GM12891 (cell line): ENCODE results near the gene DNM1L.

Source experiments
- PAX5 ChIP-seq: IDR thresholded peaks from 2 replicates; pipeline ENCODE4 v1.6.1; 2011; ENCODE audit warnings: low read length, moderate library complexity, mild to moderate bottlenecking; ENCODE audit not compliant: insufficient read depth, severe bottlenecking
- POLR2A ChIP-seq: IDR thresholded peaks from 2 replicates; pipeline ENCODE4 v1.6.1; 2011; ENCODE audit warnings: low read depth, low read length, control low read depth
- POLR2AphosphoS5 ChIP-seq: IDR thresholded peaks from 2 replicates; pipeline ENCODE4 v1.6.1; 2011; ENCODE audit warnings: low read depth, low read length, control low read depth
- POU2F2 ChIP-seq: IDR thresholded peaks from 2 replicates; pipeline ENCODE4 v1.6.1; 2011; ENCODE audit warnings: low read depth, mild to moderate bottlenecking, control low read depth, low read length, moderate library complexity
- SPI1 ChIP-seq: IDR thresholded peaks from 2 replicates; pipeline ENCODE4 v1.6.1; 2011; ENCODE audit warnings: low read depth, low read length, control low read depth
- TAF1 ChIP-seq: IDR thresholded peaks from 2 replicates; pipeline ENCODE4 v1.6.1; 2011; ENCODE audit warnings: low read depth, low read length, control low read depth

DNA sequence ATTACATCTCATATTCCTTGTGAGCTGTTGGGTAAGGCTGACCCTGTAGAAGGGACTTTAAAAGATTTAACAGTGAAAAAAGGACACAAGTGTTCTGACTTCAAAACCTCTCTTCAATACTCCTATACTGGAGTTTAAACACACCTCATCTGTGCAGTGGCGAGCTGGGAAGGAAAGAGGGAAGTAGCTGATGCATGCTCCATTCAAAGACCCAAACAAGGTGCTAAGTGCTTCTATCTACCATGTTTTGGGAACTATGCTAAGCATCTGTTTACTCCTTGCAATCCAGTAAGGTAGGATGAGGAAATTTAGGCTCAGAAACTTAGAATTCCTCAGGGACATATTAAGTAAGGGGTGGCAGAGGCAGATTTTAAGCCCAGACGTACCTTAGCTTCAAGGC, 16.4 kb upstream of the DNM1L start:
- TF ChIP-seq SPI1 (no peak), POLR2A (no peak), POLR2AphosphoS5 (no peak), TAF1 (no peak), PAX5 (no peak), POU2F2 (no peak)
